OCI-LY3 (cell line): Measurements from ENCODE around the gene RNASE13.

ENCODE experiments used
- H2AFZ ChIP-seq: fragments of 200-600, 300-600 bp; shearing (Covaris generic); 2 replicates; pipeline ENCODE4 v1.6.0; 2014; ENCODE audit warnings: antibody characterized with exemption, low read depth, low read length
- H3K27ac ChIP-seq: fragments of 200-600, 300-600 bp; sonication (generic); 2 replicates; pipeline ENCODE4 v1.5.1; 2014; ENCODE audit warnings: mild to moderate bottlenecking, low read length, moderate library complexity, mixed read lengths
- H3K27me3 ChIP-seq: fragments of 200-600, 300-600 bp; sonication (generic); 2 replicates; pipeline ENCODE4 v1.6.1; 2014; ENCODE audit warnings: low read depth, low read length, mixed read lengths
- H3K36me3 ChIP-seq: fragments of 200-600, 300-600 bp; sonication (generic); replicated peaks from 2 replicates; pipeline ENCODE3; 2014; ENCODE audit warnings: low read depth, low read length, mixed read lengths
- H3K4me1 ChIP-seq: fragments of 300-600, 200-600 bp; sonication (generic); 2 replicates; pipeline ENCODE4 v1.6.1; 2014; ENCODE audit warnings: low read length, mixed read lengths
- H3K4me2 ChIP-seq: fragments of 200-600, 300-600 bp; sonication (generic); 2 replicates; pipeline ENCODE4 v1.6.1; 2014; ENCODE audit warnings: low read length, mixed read lengths
- H3K4me3 ChIP-seq: fragments of 300-600, 200-600 bp; sonication (generic); 2 replicates; pipeline ENCODE4 v1.5.1; 2014; ENCODE audit warnings: antibody characterized with exemption, mild to moderate bottlenecking, low read length, moderate library complexity
- H3K79me2 ChIP-seq: fragments of 300-600, 200-600 bp; shearing (Covaris generic); 2 replicates; pipeline ENCODE4 v1.6.1; 2014; ENCODE audit warnings: mild to moderate bottlenecking, low read length, mixed read lengths
- H3K9ac ChIP-seq: fragments of 300-600, 200-600 bp; shearing (Covaris generic); 2 replicates; pipeline ENCODE4 v1.6.0; 2014; ENCODE audit warnings: mild to moderate bottlenecking, low read length, moderate library complexity
- H3K9me3 ChIP-seq: fragments of 200-600, 300-600 bp; shearing (Covaris generic); 2 replicates; pipeline ENCODE4 v1.6.1; 2014; ENCODE audit warnings: low read length, mixed read lengths; ENCODE audit not compliant: insufficient read depth
- H4K20me1 ChIP-seq: fragments of 200-600, 300-600 bp; sonication (generic); 2 replicates; pipeline ENCODE4 v1.6.1; 2016; ENCODE audit warnings: low read length, mixed read lengths; ENCODE audit not compliant: insufficient read depth
- EZH2phosphoT487 ChIP-seq: fragments of 200-600 bp; shearing (Covaris generic); IDR thresholded peaks from 2 replicates; pipeline ENCODE4 v1.6.1; 2018; ENCODE audit warnings: antibody characterized with exemption, mixed run types, low read depth
- TF ChIP-seq, protein P1 (sequence below): fragments of 200-600, 300-600 bp; sonication (generic); IDR thresholded peaks from 2 replicates; pipeline ENCODE4 v1.5.1; 2014; ENCODE audit warnings: antibody characterized with exemption, low read length, low read depth

RNASE13 gene

DNA sequence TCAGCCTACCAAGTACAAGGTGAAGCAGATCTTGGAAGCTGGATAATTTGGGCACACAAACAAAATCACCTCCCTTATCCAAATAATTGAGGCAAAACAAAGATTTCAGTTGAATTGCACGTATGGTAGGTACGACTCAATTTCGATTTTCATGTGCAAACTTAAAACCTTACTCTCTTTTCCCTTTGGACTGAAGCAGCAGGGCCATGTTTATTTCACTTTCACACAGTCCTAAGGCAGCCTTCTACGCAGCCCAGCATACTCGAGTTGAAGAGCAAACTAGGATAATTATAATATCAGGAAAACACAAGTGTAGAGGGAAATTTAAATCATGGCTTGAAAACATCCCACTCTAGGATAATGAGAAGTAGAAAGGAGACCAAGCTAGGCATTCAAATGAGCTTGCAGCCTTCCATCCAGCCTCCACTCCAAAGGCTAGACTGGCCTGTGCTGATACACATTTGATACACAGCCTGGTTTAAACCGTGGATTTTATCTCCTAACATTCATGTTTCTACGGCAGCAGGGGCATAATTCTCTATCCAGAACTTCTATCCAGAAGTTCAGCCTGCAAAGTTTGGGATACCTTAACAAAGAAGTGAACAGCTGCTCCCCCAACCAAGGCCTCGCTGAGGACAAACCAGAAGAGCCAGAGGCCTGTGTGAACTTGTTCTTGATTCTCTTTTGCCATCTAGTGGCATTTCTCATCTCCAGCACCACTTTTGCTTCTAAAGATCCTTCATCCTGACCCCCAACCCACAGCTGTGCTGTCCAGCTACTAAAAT, 5.2 kb upstream of the RNASE13 start:
- H4K20me1 ChIP-seq = no peaks in the 10 kb centered on the region
- H3K4me2 ChIP-seq = no peak overlapping the region
- no peaks in the 10 kb centered on the region for H3K79me2 ChIP-seq
- peaks cover 27% of the 10 kb centered on the region for H3K27me3 ChIP-seq
- H3K36me3 ChIP-seq = no peaks in the 10 kb centered on the region
- no peak overlapping the region for H3K4me3 ChIP-seq
- H2AFZ ChIP-seq = peak overlapping the region; percentile 77; the same call in 1 of the 2 replicates
- no peak overlapping the region for H3K9ac ChIP-seq
- H3K9me3 ChIP-seq = no peaks in the 10 kb centered on the region
- no peak overlapping the region for H3K27ac ChIP-seq
- no peaks in the 10 kb centered on the region for H3K4me1 ChIP-seq
- TF ChIP-seq, protein P1, sequence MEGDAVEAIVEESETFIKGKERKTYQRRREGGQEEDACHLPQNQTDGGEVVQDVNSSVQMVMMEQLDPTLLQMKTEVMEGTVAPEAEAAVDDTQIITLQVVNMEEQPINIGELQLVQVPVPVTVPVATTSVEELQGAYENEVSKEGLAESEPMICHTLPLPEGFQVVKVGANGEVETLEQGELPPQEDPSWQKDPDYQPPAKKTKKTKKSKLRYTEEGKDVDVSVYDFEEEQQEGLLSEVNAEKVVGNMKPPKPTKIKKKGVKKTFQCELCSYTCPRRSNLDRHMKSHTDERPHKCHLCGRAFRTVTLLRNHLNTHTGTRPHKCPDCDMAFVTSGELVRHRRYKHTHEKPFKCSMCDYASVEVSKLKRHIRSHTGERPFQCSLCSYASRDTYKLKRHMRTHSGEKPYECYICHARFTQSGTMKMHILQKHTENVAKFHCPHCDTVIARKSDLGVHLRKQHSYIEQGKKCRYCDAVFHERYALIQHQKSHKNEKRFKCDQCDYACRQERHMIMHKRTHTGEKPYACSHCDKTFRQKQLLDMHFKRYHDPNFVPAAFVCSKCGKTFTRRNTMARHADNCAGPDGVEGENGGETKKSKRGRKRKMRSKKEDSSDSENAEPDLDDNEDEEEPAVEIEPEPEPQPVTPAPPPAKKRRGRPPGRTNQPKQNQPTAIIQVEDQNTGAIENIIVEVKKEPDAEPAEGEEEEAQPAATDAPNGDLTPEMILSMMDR = peak; percentile 63
- no peak for TF ChIP-seq EZH2phosphoT487

GRCh38 chr14:21038441-21039422, 4.1 kb upstream of the RNASE13 start:
- no peak overlapping the region for H3K27ac ChIP-seq
- H2AFZ ChIP-seq = no peak overlapping the region
- peaks cover 22% of the 10 kb centered on the region for H3K27me3 ChIP-seq
- no peak for TF ChIP-seq EZH2phosphoT487
- TF ChIP-seq, protein P1 = no peak
- H3K4me2 ChIP-seq = no peak overlapping the region
- no peaks in the 10 kb centered on the region for H3K9me3 ChIP-seq
- no peak overlapping the region for H3K4me3 ChIP-seq
- no peaks in the 10 kb centered on the region for H3K4me1 ChIP-seq
- no peaks in the 10 kb centered on the region for H3K36me3 ChIP-seq
- no peak overlapping the region for H3K9ac ChIP-seq
- H4K20me1 ChIP-seq = no peaks in the 10 kb centered on the region
- H3K79me2 ChIP-seq = no peaks in the 10 kb centered on the region

GRCh38 chr14:21037156-21037555, 2.5 kb upstream of the RNASE13 start:
- H3K9me3 ChIP-seq = no peaks in the 10 kb centered on the region
- no peaks in the 10 kb centered on the region for H3K4me1 ChIP-seq
- H3K27me3 ChIP-seq = peaks cover 8% of the 10 kb centered on the region
- H2AFZ ChIP-seq = no peak overlapping the region
- H3K4me2 ChIP-seq = no peak overlapping the region
- H3K4me3 ChIP-seq = no peak overlapping the region
- no peak for TF ChIP-seq EZH2phosphoT487
- TF ChIP-seq, protein P1 = no peak
- no peaks in the 10 kb centered on the region for H4K20me1 ChIP-seq
- H3K79me2 ChIP-seq = no peaks in the 10 kb centered on the region
- H3K27ac ChIP-seq = no peak overlapping the region
- H3K9ac ChIP-seq = no peak overlapping the region
- no peaks in the 10 kb centered on the region for H3K36me3 ChIP-seq

- H3K4me3 ChIP-seq = no peak overlapping the region
- H2AFZ ChIP-seq = no peak overlapping the region
- H3K9ac ChIP-seq = no peak overlapping the region
- H3K4me1 ChIP-seq = no peaks in the 10 kb centered on the region
- no peaks in the 10 kb centered on the region for H3K36me3 ChIP-seq
- no peaks in the 10 kb centered on the region for H4K20me1 ChIP-seq
- H3K9me3 ChIP-seq = no peaks in the 10 kb centered on the region
- no peaks in the 10 kb centered on the region for H3K79me2 ChIP-seq
- TF ChIP-seq, protein P1 = no peak
- TF ChIP-seq EZH2phosphoT487 = no peak
- H3K4me2 ChIP-seq = no peak overlapping the region
- H3K27ac ChIP-seq = no peak overlapping the region
- peaks cover 7% of the 10 kb centered on the region for H3K27me3 ChIP-seq
Observed at GRCh38 chr14:21036751-21037150, 2.1 kb upstream of the RNASE13 start.
